ENCODE measurements around the gene PARP4. TPM values are rescaled to one million over a fixed set of nuclear protein-coding genes. Genes with fewer than 3 reads are reported as not detected.
A peak's percentile ranks its signal among the peaks of the same experiment; 100 is the strongest.
"Not testable (repeated sequence)": the region's sequence is repeated elsewhere in the genome, so short reads cannot be mapped to it uniquely, and the experiment has no call there.

The PARP4 gene
- total RNA-seq: 10 to 100 TPM; 23.0 to 41.2 (median 36.5) TPM
- long read RNA-seq, partial matches to known transcripts: 3 of 3 reads
- long read RNA-seq, other reads (novel, unspliced or antisense): 0 of 3 reads

- H3K4me3 ChIP-seq: peak within 1 kb of the TSS; percentile 85 to 93 (median 89)
- H3K36me3 ChIP-seq: no peaks in the 10 kb centered on the region
- ATAC-seq (peak; percentile 91 to 97 (median 96)), DNase-seq (peak; percentile 87 to 89 (median 88))
- TF ChIP-seq POLR2A (IDR thresholded peaks at IDR 0.05): peak; percentile 95
- no peak for TF ChIP-seq CTCF (IDR thresholded peaks at IDR 0.05)
- no peaks in the 10 kb centered on the region for H3K9me3 ChIP-seq
- H3K4me1 ChIP-seq: peaks cover 0 to 25% (median 2%) of the 10 kb centered on the region in 4 donors
- H3K27me3 ChIP-seq: no peaks in the 10 kb centered on the region
- intact Hi-C loops (cut with DNase I): no loop called here
- under 1% methylated on average over 26 of the region's 63 CpGs for WGBS (ENCODE audit: insufficient coverage, low coverage, low lambda C conversion rate, missing lambda C conversion rate)
- H3K27ac ChIP-seq: peak within 1 kb of the TSS; percentile 98 to 100 (median 99)
Observed at GRCh38 chr13:24512197-24512907, at the start of gene PARP4. PARP4 (minus strand) TSS chr13:24512778; CDS start chr13:24503776, 9,002 bp downstream.

GRCh38 chr13:24560579-24561187 lies 48.1 kb upstream of the PARP4 start:
- H3K27me3 ChIP-seq; H3K4me1 ChIP-seq; H3K36me3 ChIP-seq; H3K4me3 ChIP-seq; DNase-seq; ATAC-seq; H3K27ac ChIP-seq; intact Hi-C loops (cut with DNase I); H3K9me3 ChIP-seq: not testable (repeated sequence)
- WGBS (ENCODE audit: insufficient coverage, low coverage, low lambda C conversion rate, missing lambda C conversion rate): no CpG with 5 or more reads among the region's 34 CpGs

GRCh38 chr13:24559431-24560218 lies 47.0 kb upstream of the PARP4 start:
- intact Hi-C loops (cut with DNase I): not testable (repeated sequence)
- 63% methylated on average over 3 of the region's 15 CpGs for WGBS (ENCODE audit: insufficient coverage, low coverage, low lambda C conversion rate, missing lambda C conversion rate)

GRCh38 chr13:24557081-24557480 lies 44.5 kb upstream of the PARP4 start:
- Histone ChIP-seq H3K9me3 (no peaks in the 10 kb centered on the region), H3K27me3 (no peaks in the 10 kb centered on the region), H3K36me3 (no peaks in the 10 kb centered on the region), H3K27ac (no peak overlapping the region), H3K4me3 (no peak overlapping the region), H3K4me1 (no peaks in the 10 kb centered on the region)
- DNase-seq: no peak
- 61% methylated on average over 5 of the region's 5 CpGs for WGBS (ENCODE audit: insufficient coverage, low coverage, low lambda C conversion rate, missing lambda C conversion rate)
- no peak for TF ChIP-seq CTCF (IDR thresholded peaks at IDR 0.05)
- TF ChIP-seq POLR2A (IDR thresholded peaks at IDR 0.05): no peak
- no peak for ATAC-seq
- intact Hi-C loops (cut with DNase I): no loop called here

More at GRCh38 chr13:24559431-24560218, 47.0 kb upstream of the PARP4 start:
- H3K9me3 ChIP-seq, H3K36me3 ChIP-seq, ATAC-seq, H3K27me3 ChIP-seq, DNase-seq, H3K27ac ChIP-seq, H3K4me1 ChIP-seq, H3K4me3 ChIP-seq: not testable (repeated sequence)

GRCh38 chr13:24553892-24554291 lies 41.3 kb upstream of the PARP4 start:
- ATAC-seq; H3K9me3 ChIP-seq; H3K4me3 ChIP-seq; H3K4me1 ChIP-seq; intact Hi-C loops (cut with DNase I); DNase-seq; H3K27me3 ChIP-seq; H3K27ac ChIP-seq; H3K36me3 ChIP-seq: not testable (repeated sequence)
- WGBS (ENCODE audit: insufficient coverage, low coverage, low lambda C conversion rate, missing lambda C conversion rate): 31% methylated on average over 3 of the region's 5 CpGs

- intact Hi-C loops (cut with DNase I): not testable (repeated sequence)
Observed at GRCh38 chr13:24541476-24542352, 29.1 kb upstream of the PARP4 start.

More at GRCh38 chr13:24541476-24542352, 29.1 kb upstream of the PARP4 start:
- ATAC-seq (peak; percentile 61 to 70 (median 68)), DNase-seq (peak; percentile 35 to 57 (median 44))
- peak overlapping the region; percentile 0 to 32 (median 18) for H3K4me3 ChIP-seq
- not testable (repeated sequence) for H3K9me3 ChIP-seq, H3K27me3 ChIP-seq, H3K4me1 ChIP-seq, H3K36me3 ChIP-seq, H3K27ac ChIP-seq
- WGBS (ENCODE audit: insufficient coverage, low coverage, low lambda C conversion rate, missing lambda C conversion rate): 14% methylated on average over 27 of the region's 73 CpGs

Data from right lobe of liver (tissue), 6 donors.